Adrenal gland (tissue), 5 donors: ENCODE measurements around the gene TYRO3.

Source experiments
- CTCF ChIP-seq, 6 experiments: fragments of 450-650 bp in 4 of 6; fragments of 200-600 bp in 2 of 6; sonication (generic) in 1 of 6; IDR thresholded peaks; 1 replicate in 5 of 6; 2 replicates in 1 of 6; pipeline versions ENCODE4 v1.5.1 to v1.8.0; 2016 to 2021; ENCODE audit warnings: antibody characterized with exemption in 6 of 6, mild to moderate bottlenecking in 2 of 6, moderate library complexity in 1 of 6
- POLR2A ChIP-seq, 2 donors: fragments of 450-650 bp; IDR thresholded peaks; one replicate each; pipeline ENCODE4 v1.6.1; 2017; ENCODE audit warnings: antibody characterized with exemption in 2 of 2, mild to moderate bottlenecking in 2 of 2, moderate library complexity in 1 of 2
- donor health status: DM: no; HTN: no; CAD: no.

GRCh38 chr15:41545218-41545617 is 13.8 kb upstream of the TYRO3 start:
- TF ChIP-seq POLR2A (IDR thresholded peaks at IDR 0.05): no peak
- TF ChIP-seq CTCF (IDR thresholded peaks at IDR 0.05): no peak
